HG02938 (cell line): ENCODE data around the gene PLVAP.

Experiments
- ATAC-seq: cut with Tn5 transposase; IDR thresholded peaks from one replicate; pipeline ENCODE4 v1.9.1; 2021; ENCODE audit warnings: mild to moderate bottlenecking, moderate library complexity; ENCODE audit not compliant: unreplicated experiment

PLVAP gene

DNA sequence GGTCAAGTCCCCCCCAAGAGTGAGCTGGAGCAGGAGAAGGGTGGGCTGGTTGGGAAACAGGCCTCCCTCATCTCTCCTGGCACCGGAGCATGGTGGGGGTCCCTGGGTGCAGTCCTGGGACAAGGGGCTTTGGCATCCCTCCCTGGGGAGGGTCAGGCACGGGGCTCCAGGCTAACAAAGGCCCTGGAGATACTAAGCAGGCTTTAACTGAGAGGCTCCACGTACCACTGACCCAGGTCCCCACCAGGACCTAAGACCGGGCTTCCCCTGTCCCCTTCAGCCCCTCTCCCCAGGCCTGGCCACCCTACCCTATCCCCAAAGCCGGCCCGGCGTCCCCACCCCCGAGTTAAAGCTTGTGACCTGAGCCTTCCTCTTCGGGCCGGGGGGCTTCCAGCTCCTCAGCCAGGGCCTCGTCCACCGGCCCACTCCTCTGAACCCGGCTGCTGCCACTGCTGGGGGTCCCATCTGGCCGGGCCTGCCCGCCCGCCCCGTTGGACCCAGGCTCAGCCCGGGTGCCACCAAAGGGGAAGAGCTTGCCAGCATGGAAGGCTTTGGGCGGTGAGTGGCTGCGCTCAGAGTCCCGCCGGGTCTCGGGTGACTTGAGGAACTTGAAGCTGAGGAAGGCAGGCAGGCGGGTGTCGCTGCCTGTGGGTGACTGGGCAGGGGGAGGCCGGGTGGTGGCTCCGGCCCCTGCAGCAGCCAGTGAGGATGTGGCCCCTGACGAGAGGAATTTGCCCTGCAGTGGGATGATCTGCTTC, 52.6 kb downstream of the PLVAP start:
- ATAC-seq, result no peak

DNA sequence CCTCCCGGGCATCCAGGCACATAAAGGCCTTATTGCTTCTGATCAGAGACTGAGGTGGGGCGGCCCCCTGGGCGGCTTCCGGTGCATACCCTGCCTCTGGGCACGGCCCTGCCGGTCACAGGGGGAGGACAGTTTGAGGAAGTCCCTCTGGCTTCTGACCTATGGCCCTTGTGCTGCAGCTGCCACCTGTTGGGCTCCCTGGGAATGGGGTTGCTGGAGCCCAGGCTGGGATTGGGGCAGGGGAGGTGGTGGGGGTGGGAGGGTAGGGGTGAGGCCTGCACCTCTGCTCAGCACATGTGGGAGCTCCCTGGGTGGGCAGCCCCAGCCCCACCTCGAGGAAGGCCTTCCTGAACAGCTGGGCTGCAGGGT, 53.2 kb downstream of the PLVAP start:
- no peak for ATAC-seq

GRCh38 chr19:17323300-17323963, 53.7 kb downstream of the PLVAP start:
- no peak for ATAC-seq

DNA sequence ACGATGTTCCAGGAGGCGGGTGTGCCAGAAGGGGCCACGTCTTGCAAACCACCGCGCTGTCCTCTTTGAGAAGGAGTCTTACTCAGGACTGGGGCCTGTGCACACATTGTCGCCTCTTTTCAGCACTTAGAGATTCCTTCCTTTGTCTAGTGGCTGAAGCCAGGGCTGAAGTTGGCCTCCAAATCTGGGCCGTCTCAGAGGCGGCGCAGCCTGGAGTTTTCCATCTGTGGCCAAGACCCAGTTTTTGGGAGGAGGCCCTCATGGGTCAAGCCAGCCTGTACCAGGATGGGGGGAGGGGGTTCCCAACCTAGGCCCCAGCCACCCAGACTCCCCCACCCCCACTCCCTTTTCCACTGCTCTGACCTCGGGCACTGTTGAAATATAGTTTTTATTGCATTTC, 54.3 kb downstream of the PLVAP start:
- no peak for ATAC-seq

DNA sequence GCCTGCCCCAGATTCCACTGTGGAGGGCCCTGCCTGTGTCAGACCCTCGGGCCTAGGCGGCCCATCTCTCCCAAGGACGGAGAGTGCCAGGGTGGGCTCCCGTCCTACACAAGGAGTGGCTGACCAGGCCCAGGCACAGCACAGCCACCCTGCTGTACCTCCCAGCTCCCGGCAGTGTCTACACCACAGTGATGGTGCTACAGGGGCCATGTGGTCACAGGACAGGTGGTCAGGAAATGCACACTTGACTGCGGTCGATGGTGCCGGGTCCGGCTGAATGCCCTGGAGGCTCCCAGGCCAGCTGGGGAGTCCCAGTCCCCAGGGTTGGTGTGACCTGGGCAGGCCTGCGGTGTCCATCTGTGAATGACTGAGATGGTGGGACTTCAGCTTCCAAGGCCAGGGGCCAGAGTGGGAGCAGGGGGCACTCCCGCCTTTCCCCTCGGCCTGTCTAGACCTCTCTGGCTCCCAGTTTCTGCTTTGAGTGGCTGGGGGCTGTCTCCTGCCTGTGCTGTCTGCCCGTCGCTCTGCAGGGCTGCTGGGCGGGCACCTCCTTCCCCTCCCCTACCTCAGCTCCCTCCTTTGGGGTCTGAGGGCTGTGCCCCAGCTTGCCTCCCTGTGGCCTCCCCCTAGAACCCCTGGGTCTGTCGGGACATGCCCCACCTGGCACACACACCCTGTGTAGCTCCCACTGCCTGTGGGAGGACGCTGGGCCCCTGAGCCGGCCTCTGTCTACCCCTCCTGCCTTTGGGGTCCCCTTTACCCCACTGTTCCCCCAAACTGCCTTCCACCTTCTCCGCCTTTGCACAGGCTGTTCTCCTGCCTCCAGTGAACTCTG, 55.3 kb downstream of the PLVAP start:
- no peak for ATAC-seq

DNA sequence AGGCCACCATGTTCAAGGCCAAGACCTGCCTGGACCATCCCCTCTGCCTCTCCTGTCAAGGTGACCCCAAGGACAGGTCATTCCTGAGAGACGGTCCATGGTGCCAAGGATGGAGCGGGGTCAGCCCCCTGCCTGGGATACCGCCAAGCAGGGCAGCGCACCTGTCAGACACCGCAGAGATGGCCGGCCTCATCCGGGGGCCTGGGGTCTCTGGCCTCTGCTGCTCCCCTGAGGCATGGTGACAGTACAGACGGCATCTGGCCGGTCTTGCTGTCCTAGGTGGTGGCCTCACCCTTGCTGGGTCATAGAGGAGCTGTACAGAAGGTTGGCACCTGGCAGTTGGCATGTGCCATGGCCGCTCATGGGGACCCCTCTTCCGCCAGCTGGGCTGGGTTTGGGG, 56.7 kb downstream of the PLVAP start:
- no peak for ATAC-seq

GRCh38 chr19:17319473-17320238, 57.5 kb downstream of the PLVAP start:
- ATAC-seq, result no peak

DNA sequence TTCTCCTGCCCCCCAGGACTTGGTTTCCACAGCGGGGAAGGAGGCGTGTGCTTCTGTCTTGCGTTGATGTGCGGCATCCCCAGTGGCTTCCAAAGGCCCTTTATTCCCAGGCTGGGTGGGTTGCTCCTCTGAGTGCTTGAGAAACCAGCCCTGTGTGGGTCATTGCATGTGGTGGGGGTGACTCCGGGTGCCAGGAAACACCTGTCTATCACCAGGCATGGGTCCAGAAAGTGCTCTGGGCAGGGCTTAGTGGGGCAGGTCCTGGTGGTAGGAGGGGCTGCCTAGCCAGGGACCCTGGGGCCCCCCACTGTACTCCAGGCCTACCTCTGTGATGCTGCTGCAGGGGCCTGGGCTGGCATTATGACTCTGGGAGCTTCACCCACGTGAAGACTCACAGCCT, 58.2 kb downstream of the PLVAP start:
- ATAC-seq, result no peak

- no peak for ATAC-seq
Observed at GRCh38 chr19:17314007-17314593, 63.0 kb downstream of the PLVAP start.

DNA sequence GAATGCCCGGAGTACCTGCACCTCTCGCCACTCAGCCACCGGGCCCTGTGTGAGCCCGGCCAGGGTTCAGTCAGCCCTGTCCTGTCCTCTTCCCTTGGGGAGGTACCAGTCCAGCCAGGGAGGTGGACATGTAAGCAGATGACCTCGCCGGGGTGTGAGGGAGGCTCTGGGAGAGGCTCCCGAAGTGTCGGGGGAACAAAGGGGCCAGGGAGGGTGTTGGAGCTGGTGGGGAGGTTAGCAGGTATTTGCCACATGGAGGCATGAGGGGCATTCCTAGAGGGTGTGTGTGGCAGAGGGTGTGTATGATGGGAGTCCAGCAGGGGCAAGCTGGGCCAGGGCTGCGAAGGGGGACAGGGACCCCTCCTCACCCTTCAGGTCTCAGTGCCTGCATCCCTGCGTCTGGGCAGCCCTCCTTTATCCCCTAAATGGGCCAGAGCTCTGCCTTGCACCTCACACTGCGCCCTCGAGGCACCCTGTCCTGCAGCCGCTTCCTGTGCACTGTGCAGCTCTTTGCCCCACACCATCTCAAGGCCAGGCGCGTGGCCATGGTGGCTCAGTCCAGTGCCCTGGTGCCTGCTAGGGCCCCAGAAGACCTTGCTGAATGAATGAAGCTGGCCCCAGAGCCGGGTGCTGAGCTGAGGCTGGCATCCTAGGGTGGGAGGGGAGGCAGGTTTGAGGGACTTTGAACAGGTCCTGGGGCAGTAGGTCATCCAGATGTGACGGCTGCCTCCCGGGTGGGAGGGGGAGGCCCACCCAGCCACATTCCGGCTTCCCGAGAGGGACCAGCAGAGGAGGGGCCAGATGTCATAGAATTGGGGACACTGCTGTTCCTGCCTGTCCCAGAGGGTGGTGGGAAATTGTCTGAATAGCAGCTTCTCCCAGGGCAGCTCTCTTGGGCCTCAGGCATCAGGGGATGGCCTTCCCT, 64.7 kb downstream of the PLVAP start:
- ATAC-seq, result no peak

- no peak for ATAC-seq
Observed at GRCh38 chr19:17311455-17312188, 65.5 kb downstream of the PLVAP start.

DNA sequence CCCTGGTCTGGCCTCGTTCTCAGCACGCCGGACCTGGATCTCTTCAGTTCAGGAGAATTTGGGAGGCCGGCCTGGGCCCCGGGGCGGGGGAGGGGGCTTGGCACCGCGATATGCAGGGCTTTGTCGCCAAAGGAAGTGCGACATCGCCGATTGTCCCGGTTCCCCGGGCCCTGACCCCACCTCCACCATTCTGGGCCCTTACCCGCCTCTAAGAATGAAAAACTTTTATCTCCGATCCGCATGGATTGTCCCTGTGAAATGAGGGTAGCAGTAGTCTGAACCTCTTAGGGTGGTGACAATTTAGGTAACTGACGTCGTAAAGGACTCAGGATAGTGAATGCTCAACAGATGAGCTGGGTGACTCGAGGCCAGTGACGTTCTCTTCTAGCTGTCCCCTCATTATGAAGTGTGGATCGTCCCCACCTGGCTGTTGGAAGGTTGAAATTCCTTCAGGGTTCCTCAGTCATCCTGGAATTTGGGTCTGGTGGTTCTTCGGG, 67.1 kb downstream of the PLVAP start:
- ATAC-seq, result no peak

DNA sequence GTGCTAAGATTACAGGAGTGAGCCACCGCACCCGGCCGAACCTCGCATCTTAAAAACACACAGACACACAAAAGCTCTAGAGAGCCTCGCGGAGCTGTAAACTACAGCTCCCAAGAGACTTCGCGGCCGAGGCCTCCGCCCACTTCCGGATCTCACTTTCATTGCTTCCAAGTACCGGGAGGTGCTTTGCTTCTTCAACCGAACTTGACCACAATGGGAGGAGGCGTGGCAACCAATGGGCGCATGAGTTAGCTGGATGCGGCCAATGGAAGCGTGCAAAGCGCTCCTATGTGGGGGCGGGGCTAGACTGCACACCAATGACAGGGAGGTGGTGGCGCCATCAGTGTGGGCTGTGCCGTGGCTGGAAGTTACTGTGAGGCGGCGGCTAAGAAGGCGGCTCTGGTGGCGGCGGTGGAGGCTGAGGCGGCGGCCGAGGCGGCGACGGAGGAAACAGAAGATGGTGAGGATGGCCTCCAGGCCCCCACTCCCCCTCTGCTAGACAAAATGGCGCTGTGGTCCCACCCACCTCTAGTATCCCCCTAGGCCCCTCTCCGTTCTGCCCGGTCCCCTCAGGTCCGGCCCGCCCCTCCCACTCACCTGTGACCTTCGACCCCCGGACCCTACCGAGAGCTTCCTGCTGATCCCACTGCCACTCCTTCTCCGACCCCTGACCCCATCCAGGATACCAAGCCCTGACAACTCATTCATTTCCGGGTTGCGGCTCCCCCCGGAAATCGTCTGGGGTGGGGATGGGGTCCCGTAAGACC, 67.8 kb downstream of the PLVAP start, which contains the start of gene DDA1:
Gene DDA1 (plus strand): TSS at position 366 of the 767 bp plus-strand sequence. CDS start 92 bp downstream, at position 458.
- peak; percentile 46 for ATAC-seq

DNA sequence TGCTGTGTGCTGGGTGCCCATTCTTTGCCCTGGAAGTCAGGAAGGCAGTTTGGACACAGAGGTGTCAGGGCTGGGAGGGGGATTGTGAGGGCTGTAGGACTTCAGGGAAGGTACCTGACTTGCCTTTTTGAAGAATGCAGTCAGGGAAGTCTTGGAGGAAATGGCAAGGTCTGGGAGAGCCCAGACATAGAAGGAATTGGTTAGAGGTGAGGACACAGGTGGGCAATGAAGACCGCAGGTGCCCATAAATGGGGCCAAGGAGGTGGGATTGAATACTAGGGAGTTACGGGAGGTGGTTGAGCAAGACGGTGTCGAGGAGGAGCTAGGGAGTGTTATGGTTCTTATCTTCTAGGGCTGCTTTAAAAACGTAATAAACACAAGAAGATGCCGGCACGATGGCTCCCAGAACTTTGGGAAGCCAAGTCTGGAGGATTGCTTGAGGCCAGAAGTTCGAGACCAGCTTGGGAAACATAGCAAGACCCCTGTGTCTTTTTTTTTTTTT, 69.2 kb downstream of the PLVAP start:
- no peak for ATAC-seq

DNA sequence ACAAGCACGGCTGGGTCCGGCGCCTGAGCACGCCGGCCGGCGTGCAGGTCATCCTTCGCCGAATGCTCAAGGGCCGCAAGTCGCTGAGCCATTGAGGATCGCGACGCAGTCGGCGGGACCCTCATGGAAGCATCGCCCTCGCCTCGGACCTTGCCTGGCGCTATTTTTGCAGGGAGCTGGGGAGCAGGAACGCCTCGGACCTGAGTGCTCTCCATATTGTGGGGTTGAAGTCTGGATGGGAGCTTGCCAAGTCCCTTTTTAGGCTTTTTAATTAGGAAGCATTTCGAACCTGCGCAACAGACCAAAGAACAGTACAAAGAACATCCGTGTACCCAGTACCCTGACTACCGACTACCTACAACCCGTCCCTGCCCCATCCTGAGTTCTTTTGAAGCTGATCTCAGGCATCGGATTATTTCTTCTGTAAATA, 70.8 kb downstream of the PLVAP start:
- ATAC-seq, result no peak

DNA sequence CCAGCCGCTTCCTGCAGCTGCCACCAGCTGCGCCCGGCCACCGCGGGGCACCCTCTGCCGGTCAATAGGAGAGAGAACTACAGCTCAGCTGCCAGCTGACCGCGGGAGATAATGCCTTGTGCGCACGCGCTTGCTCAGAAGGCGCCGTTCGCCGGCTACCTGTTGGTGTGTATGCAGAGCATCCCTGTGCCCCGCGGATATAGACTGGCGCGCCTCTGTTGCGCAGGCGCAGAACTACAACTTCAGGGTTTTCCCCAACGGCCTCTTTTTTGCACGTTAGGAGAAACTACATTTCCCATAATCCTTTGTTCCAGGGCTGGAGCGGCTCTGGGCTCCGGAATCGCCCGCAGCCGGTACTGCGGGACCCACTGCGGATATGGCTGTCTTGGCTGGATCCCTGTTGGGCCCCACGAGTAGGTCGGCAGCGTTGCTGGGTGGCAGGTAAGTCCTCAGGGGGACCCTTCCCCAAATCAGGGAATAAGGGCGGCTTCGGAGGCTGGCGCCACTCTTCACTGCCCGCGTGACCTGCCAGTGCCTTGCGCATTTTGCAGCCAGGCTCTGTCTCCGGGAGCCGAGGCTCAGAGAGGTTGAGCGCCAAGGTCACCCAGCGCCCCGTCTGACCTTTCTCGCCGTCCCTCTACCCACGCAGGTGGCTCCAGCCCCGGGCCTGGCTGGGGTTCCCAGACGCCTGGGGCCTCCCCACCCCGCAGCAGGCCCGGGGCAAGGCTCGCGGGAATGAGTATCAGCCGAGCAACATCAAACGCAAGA, 71.4 kb downstream of the PLVAP start, which contains the start of gene MRPL34:
Gene MRPL34 (plus strand): TSS at position 356 of the 768 bp plus-strand sequence. CDS start 21 bp downstream, at position 377.
- peak; percentile 57 for ATAC-seq

DNA sequence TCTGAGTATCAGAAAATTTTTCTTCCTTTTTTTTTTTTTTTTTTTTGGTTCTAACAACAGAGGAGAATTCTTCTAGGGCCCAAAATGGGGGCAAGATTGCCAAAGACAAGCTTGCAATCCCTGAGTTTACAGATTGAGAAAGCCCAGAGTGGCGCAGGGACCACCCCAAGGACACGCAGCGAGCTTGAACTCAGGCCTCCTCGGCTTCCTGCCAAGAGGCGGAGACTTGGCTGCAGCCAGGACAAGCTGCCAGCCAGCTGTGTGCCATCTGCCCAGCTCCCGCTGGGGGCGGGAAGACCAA, 72.0 kb downstream of the PLVAP start:
- no peak for ATAC-seq
